Panc1 (cell line): ENCODE data around the gene SH3PXD2B. TPM values are rescaled to one million over a fixed set of nuclear protein-coding genes. Genes with fewer than 3 reads are reported as not detected.
"Not testable (repeated sequence)": the region's sequence is repeated elsewhere in the genome, so short reads cannot be mapped to it uniquely, and the experiment has no call there.

Experiments used
- ATAC-seq: fragments of 200-7000 bp; cut with Tn5 transposase; 2 replicates; pipeline ENCODE4 v1.9.1; 2020; ENCODE audit warnings: mild to moderate bottlenecking, moderate library complexity
- BruUV-seq: library from RNA; stranded (reverse); fragments of 400-500 nt; replicated peaks from 2 replicates; lab custom pipeline; 2021; lab: Mats Ljungman, UMichigan
- CTCF ChIA-PET: fragments of 300-600 bp; sonication (Branson Sonifier 250); formaldehyde crosslinking; loops from one replicate; lab custom pipeline; 2022; ENCODE audit warnings: antibody characterized with exemption; lab: Charles Lee
- POLR2A ChIA-PET: fragments of 300-600 bp; sonication (Branson Sonifier 250); formaldehyde crosslinking; loops from one replicate; lab custom pipeline; 2022; ENCODE audit warnings: antibody characterized with exemption; lab: Charles Lee
- DNase-seq: peaks from one replicate; pipeline ENCODE4 v3.0.0-alpha.2; 2010; ENCODE audit warnings: low read depth, low spot score
- H3K27ac ChIP-seq: 2 replicates; pipeline ENCODE4 v1.5.1; 2011; ENCODE audit warnings: mild to moderate bottlenecking, low read length, inconsistent platforms
- H3K27me3 ChIP-seq: fragments of 200-500 bp; sonication (Bioruptor generic); 2 replicates; pipeline ENCODE4 v1.6.0; 2014; ENCODE audit warnings: low read length, inconsistent platforms; ENCODE audit not compliant: control insufficient read depth, insufficient read depth
- H3K36me3 ChIP-seq: fragments of 200-500 bp; sonication (Bioruptor generic); 2 replicates; pipeline ENCODE4 v1.5.1; 2014; ENCODE audit warnings: inconsistent platforms, mild to moderate bottlenecking, low read length, moderate library complexity; ENCODE audit not compliant: control insufficient read depth, insufficient read depth
- H3K4me1 ChIP-seq: 2 replicates; pipeline ENCODE4 v1.5.1; 2011; ENCODE audit warnings: inconsistent platforms, mild to moderate bottlenecking, low read length, moderate library complexity; ENCODE audit not compliant: control insufficient read depth, insufficient read depth
- H3K4me3 ChIP-seq, 2 experiments: 2 replicates each; pipeline ENCODE4 v1.5.1; 2011 to 2012; ENCODE audit warnings: low read depth in 2 of 2, low read length in 2 of 2, mild to moderate bottlenecking in 2 of 2, inconsistent platforms in 1 of 2, moderate library complexity in 1 of 2
- H3K9me3 ChIP-seq: fragments of 200-500 bp; sonication (Bioruptor generic); 2 replicates; pipeline ENCODE4 v1.5.1; 2014; ENCODE audit warnings: low read depth, mild to moderate bottlenecking, inconsistent platforms, low read length, moderate library complexity; ENCODE audit not compliant: control insufficient read depth, insufficient read depth
- POLR2AphosphoS5 ChIP-seq: IDR thresholded peaks from 2 replicates; pipeline ENCODE4 v1.6.1; 2012; ENCODE audit warnings: mild to moderate bottlenecking, low read depth, low read length, moderate library complexity
- REST ChIP-seq, 2 experiments: IDR thresholded peaks; 2 replicates each; pipeline ENCODE4 v1.6.1; 2011 to 2012; ENCODE audit warnings: low read depth in 2 of 2, control low read depth in 1 of 2, low read length in 1 of 2, mild to moderate bottlenecking in 1 of 2, moderate library complexity in 1 of 2; ENCODE audit not compliant: insufficient read depth in 1 of 2
- SIN3A ChIP-seq: IDR thresholded peaks from 2 replicates; pipeline ENCODE4 v1.6.1; 2012; ENCODE audit warnings: low read depth, mild to moderate bottlenecking, low read length, moderate library complexity, borderline replicate concordance; ENCODE audit not compliant: insufficient read depth
- TCF7L2 ChIP-seq: IDR thresholded peaks from 2 replicates; pipeline ENCODE4 v1.6.1; 2011; ENCODE audit warnings: mild to moderate bottlenecking, low read depth, low read length, inconsistent platforms
- in situ Hi-C: cut with HindIII; loops from 2 replicates; pipeline ENCODE4 v1.10.0; 2016; ENCODE audit warnings: low sequenced_read_pairs, low pct_unique_long_range_greater_than_20kb
- intact Hi-C: fragments of 100-400 bp; cut with micrococcal nuclease; formaldehyde crosslinking; loops from one replicate; pipeline ENCODE4 v1.10.0; 2022; ENCODE audit not compliant: unreplicated experiment
- total RNA-seq: library from RNA; stranded (reverse); gene quantifications from one replicate; pipeline ENCODE4 v1.2.1, GENCODE V29; 2021; ENCODE audit not compliant: unreplicated experiment
- TF ChIP-seq, protein P1 (sequence below): fragments of 450-650 bp; IDR thresholded peaks from 2 replicates; pipeline ENCODE4 v1.5.1; 2017; ENCODE audit warnings: mild to moderate bottlenecking

Gene SH3PXD2B
- total RNA-seq, 1 experiment from 2014 or later: 39.7 TPM

GRCh38 chr5:172293745-172294342 is 160.5 kb downstream of the SH3PXD2B start:
- Histone ChIP-seq H3K4me3 (no peak overlapping the region), H3K36me3 (no peaks in the 10 kb centered on the region), H3K4me1 (peaks cover 10% of the 10 kb centered on the region), H3K27ac (peak overlapping the region; percentile 63; the same call in 1 of the 2 replicates), H3K27me3 (no peaks in the 10 kb centered on the region), H3K9me3 (no peaks in the 10 kb centered on the region)
- ATAC-seq: no peak
- intact Hi-C loops (loop anchor here (5.0 kb wide), 1 partner anchor 78 kb away; no protein-coding TSS in a partner anchor), in situ Hi-C loops (no loop called here)
- CTCF ChIA-PET: interaction anchor here (0.5 to 0.8 kb wide), 4 partner anchors 20 to 135 kb away, joined by 3 to 5 read pairs (median 4); no protein-coding TSS in a partner anchor
- no TSS peak for BruUV-seq
- TF ChIP-seq, protein P1, sequence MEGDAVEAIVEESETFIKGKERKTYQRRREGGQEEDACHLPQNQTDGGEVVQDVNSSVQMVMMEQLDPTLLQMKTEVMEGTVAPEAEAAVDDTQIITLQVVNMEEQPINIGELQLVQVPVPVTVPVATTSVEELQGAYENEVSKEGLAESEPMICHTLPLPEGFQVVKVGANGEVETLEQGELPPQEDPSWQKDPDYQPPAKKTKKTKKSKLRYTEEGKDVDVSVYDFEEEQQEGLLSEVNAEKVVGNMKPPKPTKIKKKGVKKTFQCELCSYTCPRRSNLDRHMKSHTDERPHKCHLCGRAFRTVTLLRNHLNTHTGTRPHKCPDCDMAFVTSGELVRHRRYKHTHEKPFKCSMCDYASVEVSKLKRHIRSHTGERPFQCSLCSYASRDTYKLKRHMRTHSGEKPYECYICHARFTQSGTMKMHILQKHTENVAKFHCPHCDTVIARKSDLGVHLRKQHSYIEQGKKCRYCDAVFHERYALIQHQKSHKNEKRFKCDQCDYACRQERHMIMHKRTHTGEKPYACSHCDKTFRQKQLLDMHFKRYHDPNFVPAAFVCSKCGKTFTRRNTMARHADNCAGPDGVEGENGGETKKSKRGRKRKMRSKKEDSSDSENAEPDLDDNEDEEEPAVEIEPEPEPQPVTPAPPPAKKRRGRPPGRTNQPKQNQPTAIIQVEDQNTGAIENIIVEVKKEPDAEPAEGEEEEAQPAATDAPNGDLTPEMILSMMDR: peak; percentile 16
- no peak for TF ChIP-seq TCF7L2
- POLR2A ChIA-PET: no interaction called here
- DNase-seq: no peak

DNA sequence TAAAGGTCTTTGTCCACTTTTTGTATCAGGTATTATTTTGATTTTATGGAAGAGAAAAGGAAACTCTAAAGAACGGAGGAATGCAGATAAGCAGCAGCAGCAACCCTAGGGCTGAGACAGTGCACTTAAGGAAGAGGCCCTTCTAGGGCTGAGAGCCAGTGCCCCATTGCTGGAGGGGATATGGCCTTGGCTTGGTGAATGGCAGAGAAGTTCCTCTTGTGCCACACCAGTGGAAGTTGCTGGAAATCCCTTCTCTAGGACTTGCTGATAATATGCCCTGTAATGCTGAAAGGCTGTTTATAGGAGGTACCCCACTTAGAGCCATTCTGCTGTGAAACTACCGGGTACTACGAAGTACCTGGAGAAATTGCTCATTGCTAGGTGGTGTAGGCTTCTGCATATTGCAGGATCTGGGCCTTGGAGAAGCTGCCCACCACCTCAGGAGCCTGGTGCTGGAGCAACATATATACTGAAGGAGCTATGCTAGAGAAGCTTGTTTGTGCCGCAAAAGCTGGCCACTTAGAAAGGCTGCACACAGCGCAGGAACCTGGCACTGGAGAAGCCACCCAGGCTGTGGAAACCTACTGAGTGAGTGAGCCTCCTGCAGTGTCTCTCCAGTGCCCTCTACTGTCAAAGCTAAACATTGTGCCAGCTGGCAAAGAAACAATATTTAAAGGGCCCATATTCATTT is 161.1 kb downstream of the SH3PXD2B start:
- Histone ChIP-seq H3K36me3 (no peaks in the 10 kb centered on the region), H3K4me3 (no peak overlapping the region; a peak in 1 of 4 replicates), H3K9me3 (no peaks in the 10 kb centered on the region), H3K27ac (peak overlapping the region; percentile 63), H3K27me3 (no peaks in the 10 kb centered on the region), H3K4me1 (peaks cover 10% of the 10 kb centered on the region)
- CTCF ChIA-PET: interaction anchor here (0.5 to 0.8 kb wide), 5 partner anchors 20 to 187 kb away, joined by 3 to 8 read pairs (median 4); no protein-coding TSS in a partner anchor
- peak; percentile 59 for DNase-seq
- intact Hi-C loops: loop anchor here (5.0 kb wide), 1 partner anchor 79 kb away; no protein-coding TSS in a partner anchor
- in situ Hi-C loops: no loop called here
- POLR2A ChIA-PET: no interaction called here
- BruUV-seq: no TSS peak
- TF ChIP-seq REST (IDR thresholded peaks at IDR 0.05; ENCODE audit: insufficient read depth in 1 of 2, low read depth in 2 of 2, low read length in 1 of 2): no peak
- TF ChIP-seq TCF7L2: no peak
- TF ChIP-seq, protein P1: peak; percentile 98
- TF ChIP-seq POLR2AphosphoS5: no peak
- no peak for TF ChIP-seq SIN3A
- ATAC-seq: peak; percentile 98

- POLR2A ChIA-PET, H3K4me1 ChIP-seq, DNase-seq, H3K27ac ChIP-seq, H3K9me3 ChIP-seq, ATAC-seq, BruUV-seq, H3K36me3 ChIP-seq, H3K27me3 ChIP-seq, H3K4me3 ChIP-seq, in situ Hi-C loops: not testable (repeated sequence)
- CTCF ChIA-PET: interaction anchor here (0.6 to 0.7 kb wide), 4 partner anchors 22 to 173 kb away, joined by 3 to 8 read pairs (median 4); no protein-coding TSS in a partner anchor
- intact Hi-C loops: loop anchor here (5.0 kb wide), 1 partner anchor 80 kb away; no protein-coding TSS in a partner anchor
Measured at GRCh38 chr5:172291837-172292236, 162.5 kb downstream of the SH3PXD2B start.
